ENCODE results near the gene GPC6.

Gene GPC6

DNA sequence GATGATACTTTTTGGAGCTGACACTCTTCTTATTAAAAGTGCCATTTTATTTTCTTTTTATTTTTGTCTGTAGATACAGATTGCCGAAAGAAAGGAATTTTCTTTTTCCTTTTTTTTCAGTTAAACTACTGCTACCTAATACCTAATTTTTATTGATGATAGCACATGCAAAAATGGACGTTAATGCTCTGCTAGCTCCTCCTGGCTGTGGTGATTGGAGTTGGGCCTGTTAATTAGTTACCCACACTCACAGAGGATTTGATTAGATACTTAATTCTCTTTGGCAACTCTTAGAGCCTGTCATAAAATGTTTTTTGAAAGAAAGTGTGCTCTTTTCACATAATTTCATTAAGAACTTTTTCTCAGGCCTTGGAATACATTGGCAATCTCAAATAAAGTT, 886.1 kb downstream of the GPC6 start:
- H3K9ac ChIP-seq (ENCODE audit: low read depth, low read length), result no peak overlapping the region
- peaks cover 4% of the 10 kb centered on the region; the same call in 1 of the 2 replicates for H3K4me1 ChIP-seq (ENCODE audit: insufficient read depth, low read length)
- H3K36me3 ChIP-seq (ENCODE audit: insufficient read depth, low read length), result no peaks in the 10 kb centered on the region

GRCh38 chr13:94113245-94113644, 886.6 kb downstream of the GPC6 start:
- Histone ChIP-seq H3K9ac (ENCODE audit: low read depth, low read length) (no peak overlapping the region), H3K9me3 (ENCODE audit: control insufficient read depth, insufficient read depth, low read length) (no peaks in the 10 kb centered on the region), H3K4me1 (ENCODE audit: insufficient read depth, low read length) (peaks cover 4% of the 10 kb centered on the region; the same call in 1 of the 2 replicates), H3K36me3 (ENCODE audit: insufficient read depth, low read length) (no peaks in the 10 kb centered on the region)

More for the DNA sequence above, 886.1 kb downstream of the GPC6 start:
- H3K9me3 ChIP-seq (ENCODE audit: control insufficient read depth, insufficient read depth, low read length), result no peaks in the 10 kb centered on the region

DNA sequence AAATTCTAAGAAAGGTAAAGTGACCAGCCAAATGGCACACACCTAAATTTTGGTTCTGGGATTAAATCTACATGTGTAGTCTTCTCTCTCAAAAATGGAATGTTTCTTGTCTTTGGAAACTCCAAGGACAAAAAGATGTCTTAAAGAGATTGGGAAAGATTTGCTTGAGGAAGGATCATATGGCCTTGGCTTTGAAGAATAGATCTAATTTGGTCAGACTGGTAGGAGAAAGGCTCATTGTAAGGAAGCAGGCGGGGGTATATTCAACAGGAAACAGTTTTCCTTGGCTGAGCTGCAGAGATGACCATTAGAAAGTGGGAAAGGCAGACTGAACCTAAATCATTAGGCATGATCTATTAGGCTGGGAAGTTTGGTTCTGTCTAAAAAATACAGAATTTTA, 887.6 kb downstream of the GPC6 start:
- Histone ChIP-seq H3K4me1 (ENCODE audit: insufficient read depth, low read length) (peaks cover 4% of the 10 kb centered on the region; the same call in 1 of the 2 replicates), H3K9ac (ENCODE audit: low read depth, low read length) (no peak overlapping the region), H3K36me3 (ENCODE audit: insufficient read depth, low read length) (no peaks in the 10 kb centered on the region), H3K9me3 (ENCODE audit: control insufficient read depth, insufficient read depth, low read length) (no peaks in the 10 kb centered on the region)

DNA sequence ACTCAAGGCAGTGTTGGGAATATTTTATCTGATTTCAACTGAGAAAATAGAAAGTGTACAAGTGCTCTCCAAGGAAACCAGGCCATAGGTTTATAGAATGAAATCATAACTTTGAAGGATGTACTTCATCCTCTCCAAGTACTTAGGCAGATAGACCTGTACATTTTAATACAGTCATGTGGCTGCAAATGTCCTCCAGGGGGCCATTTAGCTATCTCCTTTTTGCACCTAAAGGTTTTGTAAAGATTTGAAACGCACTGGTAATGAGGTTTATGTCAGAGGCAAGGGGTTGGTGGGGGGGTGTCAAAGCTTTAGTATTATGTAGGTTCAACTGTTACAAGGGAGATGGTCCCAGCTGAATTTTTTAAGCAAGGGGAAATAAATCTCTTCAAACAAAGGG, 888.4 kb downstream of the GPC6 start:
- Histone ChIP-seq H3K36me3 (ENCODE audit: insufficient read depth, low read length) (no peaks in the 10 kb centered on the region), H3K9ac (ENCODE audit: low read depth, low read length) (no peak overlapping the region), H3K4me1 (ENCODE audit: insufficient read depth, low read length) (peaks cover 4% of the 10 kb centered on the region; the same call in 1 of the 2 replicates)

DNA sequence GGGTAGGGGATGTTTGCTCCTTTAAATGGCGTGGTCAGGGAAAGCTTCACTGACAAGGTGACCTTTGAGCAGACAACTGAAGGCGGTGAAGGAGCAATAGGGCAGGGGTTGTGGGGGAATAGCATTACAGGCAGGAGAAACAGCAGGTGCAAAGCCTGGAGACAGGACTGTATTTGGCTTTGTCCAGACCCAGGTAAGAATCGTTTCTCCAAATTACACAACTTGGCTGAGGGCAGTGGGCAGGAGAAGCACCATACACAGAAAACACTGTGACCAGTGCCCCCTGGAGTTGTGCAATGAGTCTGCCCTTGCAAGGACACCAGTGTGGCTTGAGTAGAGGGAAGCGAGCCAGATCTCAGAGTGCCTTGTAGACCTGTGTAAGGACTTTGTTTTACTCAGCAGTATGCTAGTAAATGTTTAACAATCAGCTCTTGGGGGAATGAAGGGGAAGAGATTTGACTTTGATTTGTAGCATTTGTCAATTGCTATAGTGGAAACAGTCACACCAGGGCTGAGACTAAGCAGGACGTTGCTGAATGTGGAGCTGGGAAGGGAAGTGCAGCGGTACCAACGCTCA, 892.8 kb downstream of the GPC6 start:
- H3K36me3 ChIP-seq (ENCODE audit: insufficient read depth, low read length), result no peaks in the 10 kb centered on the region
- no peaks in the 10 kb centered on the region for H3K9me3 ChIP-seq (ENCODE audit: control insufficient read depth, insufficient read depth, low read length)
- no peak overlapping the region for H3K9ac ChIP-seq (ENCODE audit: low read depth, low read length)

More for the DNA sequence above, 888.4 kb downstream of the GPC6 start:
- H3K9me3 ChIP-seq (ENCODE audit: control insufficient read depth, insufficient read depth, low read length), result no peaks in the 10 kb centered on the region

DNA sequence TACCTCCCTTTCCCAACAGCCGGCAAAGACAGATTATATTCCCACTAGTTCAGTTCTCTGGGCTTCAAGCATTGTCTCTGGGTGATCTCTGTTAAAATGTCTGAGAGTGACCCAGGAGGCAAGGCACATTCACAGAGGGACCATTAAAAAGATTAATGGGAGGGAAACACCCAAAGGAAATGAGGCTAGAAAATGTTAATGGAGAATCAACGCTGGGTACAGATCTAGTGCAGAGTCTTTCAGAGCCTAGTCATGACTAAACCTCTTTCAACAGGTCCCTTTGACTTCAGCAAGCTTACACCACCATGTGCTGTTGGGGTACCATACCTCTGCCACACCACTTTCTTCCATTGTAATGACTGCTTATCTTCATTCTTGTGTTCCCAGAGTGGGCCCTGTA, 894.3 kb downstream of the GPC6 start:
- no peak overlapping the region for H3K9ac ChIP-seq (ENCODE audit: low read depth, low read length)
- H3K9me3 ChIP-seq (ENCODE audit: control insufficient read depth, insufficient read depth, low read length), result no peaks in the 10 kb centered on the region
- H3K36me3 ChIP-seq (ENCODE audit: insufficient read depth, low read length), result no peaks in the 10 kb centered on the region
- no peaks in the 10 kb centered on the region for H3K4me1 ChIP-seq (ENCODE audit: insufficient read depth, low read length)

More for the DNA sequence above, 892.8 kb downstream of the GPC6 start:
- H3K4me1 ChIP-seq (ENCODE audit: insufficient read depth, low read length), result peaks cover 4% of the 10 kb centered on the region; the same call in 1 of the 2 replicates

- no peaks in the 10 kb centered on the region for H3K4me1 ChIP-seq (ENCODE audit: insufficient read depth, low read length)
- no peaks in the 10 kb centered on the region for H3K9me3 ChIP-seq (ENCODE audit: control insufficient read depth, insufficient read depth, low read length)
- no peak overlapping the region for H3K9ac ChIP-seq (ENCODE audit: low read depth, low read length)
- H3K36me3 ChIP-seq (ENCODE audit: insufficient read depth, low read length), result no peaks in the 10 kb centered on the region
These were observed 895.1 kb downstream of the GPC6 start for GRCh38 chr13:94121686-94122085.

DNA sequence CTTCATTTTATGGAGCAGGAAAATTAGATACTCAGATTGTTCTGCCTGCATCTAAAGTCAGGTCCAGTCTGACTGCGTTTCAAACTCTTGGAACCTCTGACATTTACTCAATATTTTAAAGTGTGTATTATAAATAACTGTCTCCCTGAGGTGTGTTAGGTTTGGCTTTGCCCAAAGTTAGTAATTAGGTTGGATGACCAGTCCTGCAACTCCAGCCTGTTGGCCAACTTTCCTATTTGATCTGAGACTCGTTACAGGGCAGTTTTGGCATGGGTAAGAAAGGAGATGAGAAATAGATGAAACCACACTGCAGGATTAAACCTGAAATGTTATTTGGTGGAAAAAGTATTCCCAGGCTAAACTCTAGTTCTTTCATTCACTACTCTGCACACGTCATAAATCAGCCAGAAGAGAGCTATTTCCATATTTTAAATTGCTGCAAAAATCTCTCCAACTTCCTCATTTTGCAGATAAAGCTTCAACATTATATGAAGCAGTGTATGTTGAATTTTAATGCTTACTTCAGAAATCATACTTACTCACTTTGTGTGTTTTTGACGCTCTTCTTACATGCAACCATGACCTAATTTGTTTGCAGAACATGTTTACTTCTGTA, 895.8 kb downstream of the GPC6 start:
- Histone ChIP-seq H3K9ac (ENCODE audit: low read depth, low read length) (no peak overlapping the region), H3K36me3 (ENCODE audit: insufficient read depth, low read length) (no peaks in the 10 kb centered on the region), H3K4me1 (ENCODE audit: insufficient read depth, low read length) (no peaks in the 10 kb centered on the region), H3K9me3 (ENCODE audit: control insufficient read depth, insufficient read depth, low read length) (no peaks in the 10 kb centered on the region)

DNA sequence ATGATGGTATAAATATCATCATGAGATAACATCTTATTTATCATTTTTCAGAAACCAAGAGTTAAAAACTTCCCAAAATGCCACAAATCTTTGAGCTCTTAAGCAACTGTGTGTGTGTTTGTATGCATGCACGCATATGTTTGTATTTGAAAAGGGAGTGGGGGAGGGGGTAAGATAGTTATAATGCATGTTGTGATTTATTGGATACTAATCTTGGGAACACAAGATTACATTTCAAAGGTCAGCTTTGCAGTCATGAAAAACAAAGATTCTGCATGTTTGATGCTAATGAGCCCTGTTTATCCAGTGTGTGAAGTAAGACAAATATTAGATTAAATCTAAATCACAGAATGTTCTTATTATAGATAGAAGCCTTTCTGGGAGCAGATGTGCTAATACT, 897.0 kb downstream of the GPC6 start:
- Histone ChIP-seq H3K4me1 (ENCODE audit: insufficient read depth, low read length) (no peaks in the 10 kb centered on the region), H3K36me3 (ENCODE audit: insufficient read depth, low read length) (no peaks in the 10 kb centered on the region)

GRCh38 chr13:94128430-94128829, 901.8 kb downstream of the GPC6 start:
- H3K9ac ChIP-seq (ENCODE audit: low read depth, low read length), result no peak overlapping the region
- no peaks in the 10 kb centered on the region for H3K9me3 ChIP-seq (ENCODE audit: control insufficient read depth, insufficient read depth, low read length)
- H3K4me1 ChIP-seq (ENCODE audit: insufficient read depth, low read length), result no peaks in the 10 kb centered on the region
- no peaks in the 10 kb centered on the region for H3K36me3 ChIP-seq (ENCODE audit: insufficient read depth, low read length)

More for the DNA sequence above, 897.0 kb downstream of the GPC6 start:
- H3K9me3 ChIP-seq (ENCODE audit: control insufficient read depth, insufficient read depth, low read length), result no peaks in the 10 kb centered on the region
- no peak overlapping the region for H3K9ac ChIP-seq (ENCODE audit: low read depth, low read length)

- H3K4me1 ChIP-seq (ENCODE audit: insufficient read depth, low read length), result no peaks in the 10 kb centered on the region
- H3K36me3 ChIP-seq (ENCODE audit: insufficient read depth, low read length), result no peaks in the 10 kb centered on the region
- no peaks in the 10 kb centered on the region for H3K9me3 ChIP-seq (ENCODE audit: control insufficient read depth, insufficient read depth, low read length)
- H3K9ac ChIP-seq (ENCODE audit: low read depth, low read length), result no peak overlapping the region
These were observed 902.9 kb downstream of the GPC6 start for GRCh38 chr13:94129490-94129894.

DNA sequence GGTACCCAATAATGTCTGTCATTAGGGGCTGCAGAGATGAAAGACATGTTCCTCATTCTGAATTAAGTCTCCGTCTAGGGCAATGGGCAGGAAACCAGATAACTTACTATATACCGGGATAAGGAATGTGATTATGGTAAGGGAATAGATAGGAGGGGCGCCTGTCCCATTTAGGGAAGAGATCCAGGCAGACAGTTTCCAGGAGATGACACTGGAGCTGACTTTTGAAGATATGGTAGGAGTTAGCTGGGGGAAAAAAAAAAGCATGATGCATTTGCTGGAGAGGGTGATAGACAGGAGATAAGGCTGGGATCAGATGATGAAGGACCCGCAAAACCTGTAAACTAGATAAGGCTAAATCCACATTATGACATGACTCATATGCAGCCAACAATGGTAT, 912.2 kb downstream of the GPC6 start:
- Histone ChIP-seq H3K9ac (ENCODE audit: low read depth, low read length) (no peak overlapping the region), H3K36me3 (ENCODE audit: insufficient read depth, low read length) (no peaks in the 10 kb centered on the region), H3K9me3 (ENCODE audit: control insufficient read depth, insufficient read depth, low read length) (no peaks in the 10 kb centered on the region), H3K4me1 (ENCODE audit: insufficient read depth, low read length) (peaks cover 27% of the 10 kb centered on the region)

DNA sequence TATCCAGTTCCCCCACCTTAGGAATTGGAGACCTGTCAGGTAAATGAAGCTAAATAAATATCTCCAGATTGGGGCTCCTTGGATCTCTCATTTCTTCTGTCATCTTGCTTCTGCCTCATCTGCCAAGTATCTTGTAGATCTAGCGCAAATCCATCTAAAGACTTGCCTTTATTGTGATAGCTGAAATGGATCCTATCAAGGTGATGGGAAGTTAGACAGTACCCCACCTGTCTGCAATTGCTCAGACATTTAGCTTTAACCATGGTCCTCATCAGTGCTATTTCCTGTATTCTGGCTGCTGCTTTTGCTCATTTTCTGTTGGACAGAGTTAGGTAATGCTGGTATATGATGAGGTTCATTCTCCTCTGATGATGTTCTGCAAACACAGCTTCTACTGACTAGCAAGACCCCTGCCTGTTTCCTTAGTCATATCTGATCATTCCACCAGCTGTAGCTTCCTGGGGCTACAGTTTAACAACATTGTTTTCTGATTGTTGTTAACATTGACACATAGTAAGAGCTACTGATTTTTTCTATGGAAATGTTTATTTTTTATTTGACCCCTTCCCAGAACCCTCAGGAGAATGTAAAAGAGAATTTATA, 912.9 kb downstream of the GPC6 start:
- H3K9ac ChIP-seq (ENCODE audit: low read depth, low read length), result no peak overlapping the region
- peaks cover 27% of the 10 kb centered on the region for H3K4me1 ChIP-seq (ENCODE audit: insufficient read depth, low read length)
- no peaks in the 10 kb centered on the region for H3K9me3 ChIP-seq (ENCODE audit: control insufficient read depth, insufficient read depth, low read length)
- H3K36me3 ChIP-seq (ENCODE audit: insufficient read depth, low read length), result no peaks in the 10 kb centered on the region

DNA sequence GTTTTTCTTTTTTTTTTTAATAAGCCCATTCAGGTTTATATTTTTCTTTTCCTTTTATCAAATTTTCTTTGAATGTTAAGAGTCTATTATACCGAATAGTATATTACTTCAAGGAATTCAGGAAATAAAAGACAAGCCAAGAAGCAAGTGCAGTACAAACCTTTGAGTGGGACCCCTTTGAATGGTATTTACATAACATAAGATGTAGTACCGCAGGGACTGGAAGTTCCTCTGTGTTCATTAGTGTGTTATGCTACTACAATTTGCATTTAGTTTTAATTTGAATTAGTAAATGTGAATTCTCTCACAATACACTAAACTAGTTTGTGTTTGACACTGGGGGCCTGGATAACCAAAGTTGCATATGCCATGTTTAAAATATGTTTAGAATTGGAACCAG, 913.4 kb downstream of the GPC6 start:
- H3K9ac ChIP-seq (ENCODE audit: low read depth, low read length), result no peak overlapping the region
- no peaks in the 10 kb centered on the region for H3K9me3 ChIP-seq (ENCODE audit: control insufficient read depth, insufficient read depth, low read length)
- H3K4me1 ChIP-seq (ENCODE audit: insufficient read depth, low read length), result peaks cover 27% of the 10 kb centered on the region
- no peaks in the 10 kb centered on the region for H3K36me3 ChIP-seq (ENCODE audit: insufficient read depth, low read length)

- H3K36me3 ChIP-seq (ENCODE audit: insufficient read depth, low read length), result no peaks in the 10 kb centered on the region
- no peak overlapping the region for H3K9ac ChIP-seq (ENCODE audit: low read depth, low read length)
These were observed 913.9 kb downstream of the GPC6 start for GRCh38 chr13:94140511-94140910.

More at GRCh38 chr13:94140511-94140910, 913.9 kb downstream of the GPC6 start:
- H3K4me1 ChIP-seq (ENCODE audit: insufficient read depth, low read length), result peaks cover 27% of the 10 kb centered on the region
- no peaks in the 10 kb centered on the region for H3K9me3 ChIP-seq (ENCODE audit: control insufficient read depth, insufficient read depth, low read length)
